Calu3 (cell line): ENCODE data around the gene MT1E. TPM values are rescaled to one million over a fixed set of nuclear protein-coding genes. Genes with fewer than 3 reads are reported as not detected.
"Not testable (repeated sequence)": the region's sequence is repeated elsewhere in the genome, so short reads cannot be mapped to it uniquely, and the experiment has no call there.

Source experiments
- BruUV-seq: library from RNA; stranded (reverse); fragments of 400-500 nt; replicated peaks from 2 replicates; lab custom pipeline; 2021; lab: Mats Ljungman, UMichigan
- CTCF ChIA-PET: fragments of 300-600 bp; sonication (Branson Sonifier 250); formaldehyde crosslinking; loops from one replicate; lab custom pipeline; 2022; ENCODE audit warnings: antibody characterized with exemption; lab: Charles Lee
- DNase-seq: peaks from one replicate; pipeline ENCODE4 v3.0.0; 2022
- H3K27ac Mint-ChIP-seq: one replicate; pipeline ENCODE4 v1.8.0; 2022; ENCODE audit warnings: mixed read lengths; ENCODE audit not compliant: unreplicated experiment
- H3K27me3 Mint-ChIP-seq: one replicate; pipeline ENCODE4 v1.8.0; 2022; ENCODE audit warnings: mixed read lengths; ENCODE audit not compliant: unreplicated experiment
- H3K36me3 Mint-ChIP-seq: one replicate; pipeline ENCODE4 v1.8.0; 2022; ENCODE audit warnings: mild to moderate bottlenecking, moderate library complexity, mixed read lengths; ENCODE audit not compliant: insufficient read depth, unreplicated experiment
- H3K4me1 Mint-ChIP-seq: one replicate; pipeline ENCODE4 v1.8.0; 2022; ENCODE audit warnings: mild to moderate bottlenecking, low read depth, mixed read lengths; ENCODE audit not compliant: unreplicated experiment
- H3K4me3 Mint-ChIP-seq: one replicate; pipeline ENCODE4 v1.8.0; 2022; ENCODE audit warnings: mild to moderate bottlenecking, low read depth, moderate library complexity, mixed read lengths; ENCODE audit not compliant: unreplicated experiment
- H3K9me3 Mint-ChIP-seq: one replicate; pipeline ENCODE4 v1.8.0; 2022; ENCODE audit warnings: low read depth, mixed read lengths; ENCODE audit not compliant: unreplicated experiment
- CTCF ChIP-seq: fragments of 200-600 bp; IDR thresholded peaks from one replicate; pipeline ENCODE4 v1.8.0; 2022; ENCODE audit warnings: antibody characterized with exemption; ENCODE audit not compliant: unreplicated experiment
- intact Hi-C: fragments of 100-400 bp; cut with micrococcal nuclease; formaldehyde crosslinking; loops from one replicate; pipeline ENCODE4 v1.10.0; 2022; ENCODE audit not compliant: unreplicated experiment
- total RNA-seq: library from RNA; stranded (reverse); gene quantifications from 2 replicates; pipeline ENCODE4 v1.2.3, GENCODE V29; 2022

Gene MT1E
- total RNA-seq, 1 experiment from 2014 or later = not detected

GRCh38 chr16:56662357-56663354 lies 37.1 kb downstream of the MT1E start:
- no peak for TF ChIP-seq CTCF
- intact Hi-C loops = no loop called here
- Mint-ChIP-seq H3K4me3 (no peak overlapping the region), H3K4me1 (no peaks in the 10 kb centered on the region), H3K36me3 (peaks cover 5% of the 10 kb centered on the region), H3K27ac (no peak overlapping the region), H3K9me3 (no peaks in the 10 kb centered on the region), H3K27me3 (peaks cover 80% of the 10 kb centered on the region)
- no TSS peak for BruUV-seq
- DNase-seq = no peak
- CTCF ChIA-PET = interaction anchor here (0.6 kb wide), 2 partner anchors 17 to 38 kb away, joined by 4 to 5 read pairs; no protein-coding TSS in a partner anchor

- Mint-ChIP-seq H3K27me3 (peaks cover 98% of the 10 kb centered on the region), H3K27ac (no peak overlapping the region), H3K4me1 (no peaks in the 10 kb centered on the region), H3K4me3 (no peak overlapping the region), H3K9me3 (no peaks in the 10 kb centered on the region), H3K36me3 (no peaks in the 10 kb centered on the region)
- no peak for DNase-seq
- no TSS peak for BruUV-seq
- no peak for TF ChIP-seq CTCF
- CTCF ChIA-PET = no interaction called here
- intact Hi-C loops = no loop called here
Observed at GRCh38 chr16:56664506-56664905, 38.9 kb downstream of the MT1E start.

- DNase-seq, H3K4me3 Mint-ChIP-seq, CTCF ChIA-PET, intact Hi-C loops, H3K36me3 Mint-ChIP-seq, BruUV-seq, H3K9me3 Mint-ChIP-seq, H3K4me1 Mint-ChIP-seq, H3K27ac Mint-ChIP-seq: not testable (repeated sequence)
- H3K27me3 Mint-ChIP-seq = peaks cover 99% of the 10 kb centered on the region
Observed at GRCh38 chr16:56665286-56666261, 40.0 kb downstream of the MT1E start.

GRCh38 chr16:56667581-56668571 lies 42.3 kb downstream of the MT1E start, which contains the start of gene MT1G:
Gene MT1G (minus strand): TSS chr16:56668065. CDS start chr16:56667993, 72 bp downstream.
- Mint-ChIP-seq H3K27me3 (peaks cover 100% of the 10 kb centered on the region), H3K4me1 (no peaks in the 10 kb centered on the region), H3K27ac (no peak within 1 kb of the TSS), H3K4me3 (peak within 1 kb of the TSS; percentile 19), H3K36me3 (no peaks in the 10 kb centered on the region), H3K9me3 (no peaks in the 10 kb centered on the region)
- TF ChIP-seq CTCF = no peak
- intact Hi-C loops = no loop called here
- DNase-seq = no peak
- CTCF ChIA-PET = interaction anchor here (0.8 kb wide), 1 partner anchor 8 kb away, joined by 3 read pairs; no protein-coding TSS in a partner anchor
- BruUV-seq = no TSS peak
